Measurements from ENCODE around the gene MRPS35.

Gene MRPS35

DNA sequence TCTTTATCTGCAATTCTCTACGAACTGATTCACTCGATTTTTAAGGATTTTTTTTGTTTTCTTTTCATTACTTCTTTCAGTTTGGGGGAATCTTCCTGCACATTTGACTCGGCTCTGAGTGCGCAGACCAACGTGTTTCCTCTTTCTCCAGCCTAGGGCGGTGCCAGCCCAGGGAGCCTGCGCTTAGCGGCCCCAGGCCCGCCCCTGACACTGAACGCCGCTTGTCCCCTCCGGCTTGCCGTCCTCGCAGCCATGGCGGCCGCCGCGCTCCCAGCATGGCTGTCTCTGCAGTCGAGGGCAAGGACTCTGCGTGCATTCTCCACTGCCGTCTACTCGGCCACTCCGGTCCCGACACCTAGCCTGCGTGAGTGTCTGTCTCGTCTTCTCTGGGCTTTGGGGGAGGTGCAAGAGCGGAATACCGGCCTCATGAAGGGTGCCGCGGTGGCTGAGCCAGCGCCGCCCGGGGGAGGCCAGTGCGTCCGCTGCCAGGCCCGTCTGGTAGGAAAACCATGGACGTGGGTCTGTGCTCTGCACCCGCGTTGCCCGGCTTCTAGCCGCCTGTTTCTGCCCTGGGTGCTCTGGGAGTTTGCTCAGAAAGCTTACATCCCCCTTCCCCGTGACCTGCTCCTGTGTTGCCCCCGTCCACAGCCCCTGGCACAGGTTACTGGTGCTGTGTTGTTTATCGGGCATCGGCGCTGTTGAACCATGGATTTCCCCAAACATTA, at the start of gene MRPS35:
Gene MRPS35, plus strand, starts transcription at position 241 of the 725 bp plus-strand sequence. Its CDS starts 12 bp downstream, at position 253.
- TF ChIP-seq TCF12 (IDR thresholded peaks at IDR 0.05; ENCODE audit: low read depth): peak; percentile 72
- TF ChIP-seq MAX (IDR thresholded peaks at IDR 0.05): peak; percentile 98
- TF ChIP-seq TEAD4 (IDR thresholded peaks at IDR 0.05): peak; percentile 66; the same call in 1 of the 2 replicates
- TF ChIP-seq, protein P1, sequence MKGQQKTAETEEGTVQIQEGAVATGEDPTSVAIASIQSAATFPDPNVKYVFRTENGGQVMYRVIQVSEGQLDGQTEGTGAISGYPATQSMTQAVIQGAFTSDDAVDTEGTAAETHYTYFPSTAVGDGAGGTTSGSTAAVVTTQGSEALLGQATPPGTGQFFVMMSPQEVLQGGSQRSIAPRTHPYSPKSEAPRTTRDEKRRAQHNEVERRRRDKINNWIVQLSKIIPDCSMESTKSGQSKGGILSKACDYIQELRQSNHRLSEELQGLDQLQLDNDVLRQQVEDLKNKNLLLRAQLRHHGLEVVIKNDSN (IDR thresholded peaks at IDR 0.05): peak; percentile 32; the same call in 1 of the 2 replicates
- TF ChIP-seq FOXM1 (IDR thresholded peaks at IDR 0.05; ENCODE audit: borderline replicate concordance, low read depth): no peak
- TF ChIP-seq NFIC (IDR thresholded peaks at IDR 0.05): peak; percentile 38; the same call in 1 of the 2 replicates
- TF ChIP-seq RAD21 (IDR thresholded peaks at IDR 0.05; ENCODE audit: low read depth): peak; percentile 9; the same call in 1 of the 2 replicates
- no peak; the same call in none of the 2 replicates for TF ChIP-seq REST (IDR thresholded peaks at IDR 0.05; ENCODE audit: low read depth)
- TF ChIP-seq EGR1 (IDR thresholded peaks at IDR 0.05): peak; percentile 79
- peak; percentile 100 for TF ChIP-seq YY1 (IDR thresholded peaks at IDR 0.05; ENCODE audit: low read depth)
- TF ChIP-seq TAF1 (IDR thresholded peaks at IDR 0.05; ENCODE audit: low read depth): peak; percentile 99
- TF ChIP-seq CREB1 (IDR thresholded peaks at IDR 0.05; ENCODE audit: low read depth): no peak
- no peak for TF ChIP-seq CEBPB (IDR thresholded peaks at IDR 0.05)
- TF ChIP-seq EP300 (IDR thresholded peaks at IDR 0.05; ENCODE audit: borderline replicate concordance): peak; percentile 43; the same call in 1 of the 2 replicates
- TF ChIP-seq ZBTB7A (IDR thresholded peaks at IDR 0.05; ENCODE audit: low read depth): 0 out of 2 replicates have a peak, but pooled peaks have one; percentile 27

DNA sequence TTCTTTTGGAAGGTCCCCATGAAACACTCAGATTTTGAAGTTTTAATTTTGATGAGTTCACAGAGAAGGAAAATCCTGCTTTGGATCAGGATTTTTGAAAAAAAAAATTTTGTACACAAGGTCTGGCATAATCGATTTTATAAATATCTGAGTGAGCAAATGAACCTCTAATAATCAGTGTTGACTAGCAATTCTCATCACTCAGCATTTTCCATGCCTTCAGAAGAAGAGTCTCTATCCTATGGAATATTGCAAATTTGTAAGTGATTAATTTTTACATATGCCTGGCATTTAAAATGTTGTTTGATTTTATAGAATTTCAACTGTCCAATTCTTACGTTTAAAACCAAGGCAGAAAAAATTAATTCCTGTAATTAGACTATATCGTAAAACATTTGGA, 44.9 kb upstream of the MRPS35 start:
- TF ChIP-seq, protein P1 (IDR thresholded peaks at IDR 0.05): no peak
- TF ChIP-seq ZBTB7A (IDR thresholded peaks at IDR 0.05; ENCODE audit: low read depth) (no peak), EP300 (IDR thresholded peaks at IDR 0.05; ENCODE audit: borderline replicate concordance) (no peak), CEBPB (IDR thresholded peaks at IDR 0.05) (no peak), FOXM1 (IDR thresholded peaks at IDR 0.05; ENCODE audit: borderline replicate concordance, low read depth) (no peak), TEAD4 (IDR thresholded peaks at IDR 0.05) (no peak), RAD21 (IDR thresholded peaks at IDR 0.05; ENCODE audit: low read depth) (no peak), EGR1 (IDR thresholded peaks at IDR 0.05) (no peak), TCF12 (IDR thresholded peaks at IDR 0.05; ENCODE audit: low read depth) (no peak), TAF1 (IDR thresholded peaks at IDR 0.05; ENCODE audit: low read depth) (no peak)

DNA sequence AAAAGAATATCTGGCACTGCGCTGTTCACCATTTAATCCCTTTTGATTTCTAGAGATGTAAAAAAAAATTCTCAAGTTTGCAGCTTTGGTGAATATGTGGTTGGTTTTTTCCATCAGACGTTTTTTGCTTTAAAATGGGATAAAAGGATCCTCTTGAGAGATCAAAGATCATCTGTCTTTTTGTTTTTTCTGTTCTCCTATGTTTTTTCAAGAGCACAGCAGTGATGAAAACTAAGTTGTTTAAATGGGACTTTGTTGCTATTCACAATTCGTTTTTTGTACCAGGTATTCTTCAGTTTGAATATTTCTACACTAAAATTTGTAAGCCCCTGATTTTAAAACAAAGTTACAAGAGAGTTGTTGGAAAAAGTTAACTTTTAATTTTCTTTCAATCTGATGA, 44.1 kb upstream of the MRPS35 start:
- TF ChIP-seq EGR1 (IDR thresholded peaks at IDR 0.05): no peak
- TF ChIP-seq YY1 (IDR thresholded peaks at IDR 0.05; ENCODE audit: low read depth): no peak
- no peak for TF ChIP-seq REST (IDR thresholded peaks at IDR 0.05; ENCODE audit: low read depth)
- TF ChIP-seq, protein P1 (IDR thresholded peaks at IDR 0.05): no peak
- TF ChIP-seq TCF12 (IDR thresholded peaks at IDR 0.05; ENCODE audit: low read depth): no peak
- no peak for TF ChIP-seq MAX (IDR thresholded peaks at IDR 0.05)
- TF ChIP-seq ZBTB7A (IDR thresholded peaks at IDR 0.05; ENCODE audit: low read depth): no peak
- TF ChIP-seq EP300 (IDR thresholded peaks at IDR 0.05; ENCODE audit: borderline replicate concordance): no peak
- no peak for TF ChIP-seq CEBPB (IDR thresholded peaks at IDR 0.05)
- no peak for TF ChIP-seq RAD21 (IDR thresholded peaks at IDR 0.05; ENCODE audit: low read depth)
- no peak for TF ChIP-seq FOXM1 (IDR thresholded peaks at IDR 0.05; ENCODE audit: borderline replicate concordance, low read depth)
- no peak for TF ChIP-seq CREB1 (IDR thresholded peaks at IDR 0.05; ENCODE audit: low read depth)
- TF ChIP-seq TEAD4 (IDR thresholded peaks at IDR 0.05): no peak
- no peak for TF ChIP-seq NFIC (IDR thresholded peaks at IDR 0.05)

- TF ChIP-seq TAF1 (IDR thresholded peaks at IDR 0.05; ENCODE audit: low read depth) (no peak), ZBTB7A (IDR thresholded peaks at IDR 0.05; ENCODE audit: low read depth) (no peak), MAX (IDR thresholded peaks at IDR 0.05) (no peak), EP300 (IDR thresholded peaks at IDR 0.05; ENCODE audit: borderline replicate concordance) (no peak)
Observed at GRCh38 chr12:27667540-27667939, 43.1 kb upstream of the MRPS35 start.

GRCh38 chr12:27672051-27672450, 38.6 kb upstream of the MRPS35 start:
- no peak for TF ChIP-seq CEBPB (IDR thresholded peaks at IDR 0.05)
- TF ChIP-seq, protein P1 (IDR thresholded peaks at IDR 0.05): no peak
- no peak for TF ChIP-seq TCF12 (IDR thresholded peaks at IDR 0.05; ENCODE audit: low read depth)
- TF ChIP-seq TEAD4 (IDR thresholded peaks at IDR 0.05): no peak
- TF ChIP-seq RAD21 (IDR thresholded peaks at IDR 0.05; ENCODE audit: low read depth): no peak
- no peak for TF ChIP-seq MAX (IDR thresholded peaks at IDR 0.05)
- TF ChIP-seq EGR1 (IDR thresholded peaks at IDR 0.05): no peak
- TF ChIP-seq EP300 (IDR thresholded peaks at IDR 0.05; ENCODE audit: borderline replicate concordance): no peak
- TF ChIP-seq YY1 (IDR thresholded peaks at IDR 0.05; ENCODE audit: low read depth): no peak
- no peak for TF ChIP-seq CREB1 (IDR thresholded peaks at IDR 0.05; ENCODE audit: low read depth)
- TF ChIP-seq TAF1 (IDR thresholded peaks at IDR 0.05; ENCODE audit: low read depth): no peak
- TF ChIP-seq NFIC (IDR thresholded peaks at IDR 0.05): no peak
- no peak for TF ChIP-seq REST (IDR thresholded peaks at IDR 0.05; ENCODE audit: low read depth)
